GM12864 (cell line): ENCODE data around the gene CCDC3.
"Not testable (repeated sequence)": the region's sequence is repeated elsewhere in the genome, so short reads cannot be mapped to it uniquely, and the experiment has no call there.

ENCODE experiments used
- DNase-seq: peaks from one replicate; pipeline ENCODE4 v3.0.0-alpha.2; 2011; ENCODE audit warnings: low read depth
- H3K4me3 ChIP-seq: 2 replicates; pipeline ENCODE4 v1.5.1; 2011; ENCODE audit warnings: mild to moderate bottlenecking, low read depth, low read length, control low read depth
- CTCF ChIP-seq: IDR thresholded peaks from 2 replicates; pipeline ENCODE4 v1.5.1; 2011; ENCODE audit warnings: low read depth, mild to moderate bottlenecking, moderate library complexity, low read length, control low read depth, inconsistent platforms; ENCODE audit errors: missing control alignments

The CCDC3 gene

GRCh38 chr10:13001887-13002212, 337 bp upstream of the CCDC3 start:
- DNase-seq = no peak
- no peak for TF ChIP-seq CTCF
- H3K4me3 ChIP-seq = no peak overlapping the region

DNA sequence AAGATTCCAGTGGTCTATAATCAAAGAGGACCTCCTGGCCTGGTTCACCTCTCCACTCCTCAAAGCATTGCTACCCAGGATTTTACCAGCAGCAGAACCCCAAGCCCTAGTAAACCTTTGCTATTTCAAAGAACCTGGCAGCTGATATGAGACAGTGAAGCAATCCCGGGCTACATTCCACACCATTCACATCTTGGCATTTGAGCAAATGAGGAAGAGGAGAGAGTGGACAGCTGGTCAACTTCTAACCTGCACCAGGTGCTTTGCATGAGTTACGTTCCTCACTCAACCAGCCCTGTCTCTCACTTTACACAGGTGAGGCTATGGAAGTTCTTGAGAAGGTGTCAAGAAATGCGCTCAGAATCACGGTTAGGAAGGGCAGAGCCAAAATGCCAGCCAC, 1.1 kb downstream of the CCDC3 start:
- no peak for DNase-seq
- TF ChIP-seq CTCF = no peak
- no peak overlapping the region for H3K4me3 ChIP-seq

DNA sequence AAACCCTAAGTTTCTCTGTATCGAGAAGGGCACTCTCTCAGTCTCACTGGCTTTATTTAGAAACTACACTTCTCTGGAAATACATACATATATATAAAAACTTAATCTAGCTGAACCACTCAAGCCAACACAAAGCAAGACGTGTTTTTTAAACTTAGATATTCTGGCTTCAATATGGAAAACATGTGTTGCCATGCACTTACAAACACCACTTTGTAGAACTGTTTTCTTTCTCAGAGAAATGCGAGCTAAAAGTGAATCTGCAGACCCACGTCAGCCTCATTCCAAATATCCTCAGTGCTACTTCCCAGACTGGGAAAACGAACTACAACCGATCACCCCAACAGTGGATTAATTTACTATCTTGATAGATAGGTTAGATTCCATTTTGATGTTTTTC, 1.7 kb downstream of the CCDC3 start:
- no peak overlapping the region for H3K4me3 ChIP-seq
- TF ChIP-seq CTCF = no peak
- DNase-seq = no peak

DNA sequence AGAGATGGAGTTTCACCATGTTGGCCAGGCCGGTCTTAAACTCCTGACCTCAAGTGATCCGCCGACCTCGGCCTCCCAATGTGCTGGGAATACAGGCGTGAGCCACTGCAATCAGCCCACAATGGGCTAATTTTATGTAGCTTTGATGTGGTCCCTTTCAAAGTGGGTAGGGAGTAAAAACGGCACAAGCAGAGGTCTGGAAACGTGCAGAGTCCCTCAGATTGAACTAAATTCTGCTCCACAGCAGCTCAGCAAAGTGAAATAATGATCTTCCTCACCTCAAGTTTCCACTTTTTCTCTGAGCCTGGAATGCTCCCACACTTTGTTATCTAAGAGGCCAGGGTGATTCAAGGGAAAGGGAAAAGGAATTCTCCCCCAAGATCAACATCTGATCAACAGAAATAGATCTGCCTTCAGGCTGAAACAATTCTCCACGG, 6.1 kb downstream of the CCDC3 start:
- no peak for DNase-seq
- TF ChIP-seq CTCF = no peak
- no peak overlapping the region for H3K4me3 ChIP-seq

DNA sequence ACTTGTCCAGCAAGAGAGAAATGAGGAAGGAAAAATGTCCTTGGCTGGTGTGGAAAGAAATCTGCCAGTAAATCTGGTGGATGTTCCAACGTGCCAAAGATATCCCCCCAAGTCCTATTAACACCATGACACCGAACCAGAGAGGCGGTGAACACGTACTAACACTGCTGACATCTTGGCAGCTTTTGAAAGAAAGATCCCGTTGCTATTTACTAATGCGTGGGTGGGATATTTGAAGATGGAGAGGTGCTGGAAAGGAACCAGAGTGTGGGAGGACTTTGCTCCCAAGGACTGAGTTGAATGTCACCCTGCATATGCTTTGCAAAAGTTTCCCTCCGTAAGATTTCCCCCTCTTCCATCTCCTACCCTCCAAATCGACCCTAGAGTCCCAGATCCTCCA, 7.9 kb downstream of the CCDC3 start:
- no peak for TF ChIP-seq CTCF
- no peak overlapping the region for H3K4me3 ChIP-seq
- no peak for DNase-seq

GRCh38 chr10:12985347-12985746, 16.2 kb downstream of the CCDC3 start:
- no peak overlapping the region for H3K4me3 ChIP-seq
- no peak for TF ChIP-seq CTCF
- no peak for DNase-seq

- no peak for DNase-seq
- H3K4me3 ChIP-seq = no peak overlapping the region
- TF ChIP-seq CTCF = no peak
Measured at GRCh38 chr10:12984165-12984747, 17.3 kb downstream of the CCDC3 start.

DNA sequence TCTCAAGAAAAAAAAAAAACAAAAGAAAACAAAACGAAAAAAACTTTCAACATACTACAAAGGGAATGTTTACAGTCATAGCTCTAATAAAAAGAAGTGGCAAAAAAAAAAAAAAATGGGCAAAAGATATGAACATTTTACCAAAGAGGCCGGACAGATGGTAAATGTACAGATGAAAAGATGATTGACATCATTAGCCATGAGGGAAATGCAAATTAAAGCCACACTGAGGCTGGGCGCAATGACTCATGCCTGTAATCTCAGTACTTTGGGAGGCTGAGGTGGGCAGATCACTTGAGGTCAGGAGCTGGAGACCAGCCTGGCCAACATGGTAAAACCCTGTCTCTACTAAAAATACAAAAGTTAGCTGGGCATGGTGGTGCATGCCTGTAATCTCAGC, 17.9 kb downstream of the CCDC3 start:
- not testable (repeated sequence) for H3K4me3 ChIP-seq, DNase-seq
